Ovary (tissue), 9 donors: ENCODE data around the gene CRTAC1. TPM values are rescaled to one million over a fixed set of nuclear protein-coding genes. Genes with fewer than 3 reads are reported as not detected.

ENCODE experiments used
- DNase-seq, 5 donors: peaks; one replicate each; pipeline ENCODE4 v3.0.0-alpha.2; 2019 to 2020
- H3K27ac ChIP-seq, 2 donors: fragments of 200-600 bp; one replicate each; pipeline versions ENCODE4 v1.5.1 to v1.8.0; 2019 to 2022
- H3K27me3 ChIP-seq: fragments of 200-600 bp; one replicate; pipeline ENCODE4 v1.8.0; 2022
- H3K36me3 ChIP-seq: fragments of 200-600 bp; sonication (generic); one replicate; pipeline ENCODE4 v1.5.1; 2019
- H3K4me1 ChIP-seq: one replicate; pipeline ENCODE4 v1.8.1; 2013; ENCODE audit warnings: mild to moderate bottlenecking, moderate library complexity; ENCODE audit not compliant: insufficient read depth
- H3K4me3 ChIP-seq: fragments of 200-600 bp; sonication (generic); one replicate; pipeline ENCODE4 v1.5.1; 2017
- H3K9me3 ChIP-seq, 2 donors: fragments of 200-600 bp in 1 of 2; sonication (generic) in 1 of 2; one replicate each; pipeline versions ENCODE4 v1.5.1 to v1.8.1; 2013 to 2019; ENCODE audit warnings: mild to moderate bottlenecking in 1 of 2, moderate library complexity in 1 of 2
- CTCF ChIP-seq, 3 donors: fragments of 450-650 bp in 2 of 3; fragments of 200-600 bp in 1 of 3; IDR thresholded peaks; one replicate each; pipeline versions ENCODE4 v1.5.1 to v1.8.0; 2016 to 2022; ENCODE audit warnings: antibody characterized with exemption in 3 of 3, mild to moderate bottlenecking in 1 of 3
- EP300 ChIP-seq: sonication (generic); formaldehyde crosslinking; IDR thresholded peaks from one replicate; pipeline ENCODE4 v1.6.1; 2017; ENCODE audit warnings: antibody characterized with exemption
- POLR2A ChIP-seq: fragments of 450-650 bp; IDR thresholded peaks from one replicate; pipeline ENCODE4 v1.6.1; 2017; ENCODE audit warnings: antibody characterized with exemption, mild to moderate bottlenecking, moderate library complexity
- WGBS, 3 donors: extraction: QIAGEN DNeasy Blood & Tissue Kit in 1 of 3; methylation state at CpG; one replicate each; pipeline versions ENCODE4 v1.1.5 to v1.1.7; 2013 to 2017; 5-methylcytosine and 5-hydroxymethylcytosine counted together
- intact Hi-C, 4 donors: fragments of 100-400 bp; cut with DNase I; formaldehyde crosslinking; loops; one replicate each; pipeline versions ENCODE4 v1.11.0 to v1.15.1; 2022 to 2023
- polyA plus RNA-seq, 2 donors: library from polyadenylated mRNA; stranded (reverse); fragments of 200-250 nt in 1 of 2; fragments of 350-450 nt in 1 of 2; fragmentation: Illumina TruSeq in 1 of 2; extraction: RNeasy Lipid Tissue Mini Kit (QIAGEN cat#74804) in 1 of 2; gene quantifications; one replicate each; pipeline ENCODE4 v1.2.3, GENCODE V29; 2013 to 2014
- total RNA-seq, 7 donors: library from RNA; depleted of rRNA in 2 of 7; stranded (reverse); fragments of >200 nt in 2 of 7; fragmentation: NEBNext Ultra II Directional in 3 of 7; extraction: Animal tissue kit (Norgen Biotek cat#: 25700) in 3 of 7; gene quantifications; one replicate each; pipeline versions ENCODE4 v1.1.0 to v1.2.4, GENCODE V29; 2016 to 2023
- donor health status: DM: no; HTN: no; CAD: no; lungs with moderate emphysema.
- donor health status: DM: no; HTN: no; CAD: no.
- donor health status: Bipolar disorder and iron deficiency.
- donor health status: DM: yes; HTN: yes; CAD: no.
- donor health status: DM: no; HTN: no; CAD: no.
- donor health status: DM: yes; HTN: yes; CAD: no.

The CRTAC1 gene
- total and polyA plus RNA-seq, 9 donors: 0.13 to 19.5 (median 1.6) TPM

- Histone ChIP-seq H3K9me3 (no peaks in the 10 kb centered on the region), H3K4me1 (no peaks in the 10 kb centered on the region), H3K27ac (no peak overlapping the region), H3K4me3 (no peak overlapping the region), H3K27me3 (no peaks in the 10 kb centered on the region), H3K36me3 (no peaks in the 10 kb centered on the region)
- no peak for TF ChIP-seq EP300
- TF ChIP-seq POLR2A: no peak
- TF ChIP-seq CTCF (IDR thresholded peaks at IDR 0.05): no peak
- intact Hi-C loops: no loop called here
- WGBS, 3 donors: 63 to 72% (median 71%) methylated on average over 2 of the region's 2 CpGs
- no peak for DNase-seq
Measured at GRCh38 chr10:97892939-97893338, 137.5 kb downstream of the CRTAC1 start.

- no peaks in the 10 kb centered on the region for H3K27me3 ChIP-seq
- no peaks in the 10 kb centered on the region for H3K9me3 ChIP-seq
- TF ChIP-seq EP300: no peak
- no peak for TF ChIP-seq CTCF (IDR thresholded peaks at IDR 0.05)
- no peak for TF ChIP-seq POLR2A
- H3K4me3 ChIP-seq: no peak overlapping the region
- H3K27ac ChIP-seq: no peak overlapping the region
- intact Hi-C loops: no loop called here
- H3K36me3 ChIP-seq: no peaks in the 10 kb centered on the region
- H3K4me1 ChIP-seq: no peaks in the 10 kb centered on the region
- DNase-seq: no peak
- 68 to 86% (median 75%) methylated on average over 2 of the region's 2 CpGs for WGBS, 3 donors
Measured at GRCh38 chr10:97892506-97892905, 137.9 kb downstream of the CRTAC1 start.

GRCh38 chr10:97891497-97892167 is 138.8 kb downstream of the CRTAC1 start:
- intact Hi-C loops: no loop called here
- no peaks in the 10 kb centered on the region for H3K36me3 ChIP-seq
- no peaks in the 10 kb centered on the region for H3K27me3 ChIP-seq
- WGBS, 3 donors: 60 to 64% (median 63%) methylated on average over 17 of the region's 17 CpGs
- H3K4me3 ChIP-seq: no peak overlapping the region
- no peak for DNase-seq
- no peaks in the 10 kb centered on the region for H3K9me3 ChIP-seq
- H3K27ac ChIP-seq: no peak overlapping the region
- no peak for TF ChIP-seq POLR2A
- TF ChIP-seq EP300: no peak
- TF ChIP-seq CTCF (IDR thresholded peaks at IDR 0.05): no peak
- H3K4me1 ChIP-seq: no peaks in the 10 kb centered on the region

- H3K4me1 ChIP-seq: no peaks in the 10 kb centered on the region
- H3K27me3 ChIP-seq: no peaks in the 10 kb centered on the region
- TF ChIP-seq CTCF (IDR thresholded peaks at IDR 0.05) (no peak), POLR2A (no peak), EP300 (no peak)
- WGBS, 3 donors: 31 to 44% (median 36%) methylated on average over 18 of the region's 18 CpGs
- intact Hi-C loops: no loop called here
- peak in 2 of 5 donors; percentile 28 to 47 for DNase-seq
- H3K27ac ChIP-seq: no peak overlapping the region
- H3K9me3 ChIP-seq: no peaks in the 10 kb centered on the region
- no peak overlapping the region for H3K4me3 ChIP-seq
- H3K36me3 ChIP-seq: no peaks in the 10 kb centered on the region
Measured at GRCh38 chr10:97889461-97890265, 140.8 kb downstream of the CRTAC1 start.
